CD4-positive, alpha-beta T cell treated with Interleukin-6 at 100 ng/mL for 8 hours (primary cell): ENCODE measurements around the gene SLC1A4.
A peak's percentile ranks its signal among the peaks of the same experiment; 100 is the strongest.

Source experiments
- DNase-seq: peaks from one replicate; pipeline ENCODE4 v3.0.0-alpha.2; 2020; ENCODE audit warnings: mixed read lengths, low spot score

Gene SLC1A4

GRCh38 chr2:65054749-65055421 lies 65.7 kb downstream of the SLC1A4 start:
- no peak for DNase-seq

GRCh38 chr2:65055422-65056214 lies 66.4 kb downstream of the SLC1A4 start:
- no peak for DNase-seq

DNA sequence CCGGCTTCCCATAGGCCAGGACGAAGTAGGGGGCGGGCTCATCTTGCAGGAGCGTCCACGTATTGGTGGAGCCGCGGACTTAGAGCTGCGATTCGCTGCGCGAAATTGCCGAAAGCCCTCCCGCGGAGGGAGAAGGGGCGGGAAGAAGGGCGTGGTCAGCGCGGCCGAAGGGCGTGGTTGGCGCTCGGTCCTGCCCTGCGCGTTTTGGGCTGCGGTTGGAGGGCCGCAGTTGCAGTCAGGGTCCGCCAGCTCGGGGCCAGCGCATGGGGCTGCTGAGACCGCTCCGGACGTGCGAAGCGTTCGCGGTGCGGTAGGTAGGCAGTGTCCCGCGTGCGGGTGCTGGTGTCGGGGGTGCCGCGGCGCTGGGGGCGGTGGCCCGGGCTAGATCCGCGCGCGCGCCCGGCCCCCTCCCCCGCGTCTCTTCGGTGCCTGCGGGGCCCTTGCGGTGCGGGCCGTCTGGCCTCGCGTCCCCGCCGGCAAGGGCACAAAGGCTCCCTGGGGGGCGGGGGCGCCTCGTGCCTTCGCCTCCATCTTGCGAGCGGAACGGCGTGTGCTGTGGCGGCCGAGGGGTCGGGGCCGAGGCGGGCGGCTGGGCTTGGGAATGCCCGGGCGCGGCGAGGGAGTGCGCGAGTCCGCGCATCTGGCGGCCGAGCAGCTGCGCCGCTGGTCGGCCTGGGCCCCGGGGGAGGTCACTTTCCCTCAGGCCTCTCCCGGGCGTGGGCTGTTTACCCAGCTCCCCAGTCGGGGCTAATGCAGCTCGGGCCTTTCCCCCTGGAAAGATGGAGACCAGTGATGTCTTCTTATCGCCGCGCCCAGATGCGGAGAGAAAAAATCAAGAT lies 67.2 kb downstream of the SLC1A4 start, which contains the start of gene CEP68:
TSS of gene CEP68 (plus strand) at position 202 of the 839 bp plus-strand sequence. CDS start 13,029 bp downstream, outside the sequence.
- DNase-seq, result peak; percentile 96

GRCh38 chr2:65057054-65057375 lies 67.8 kb downstream of the SLC1A4 start:
- no peak for DNase-seq

DNA sequence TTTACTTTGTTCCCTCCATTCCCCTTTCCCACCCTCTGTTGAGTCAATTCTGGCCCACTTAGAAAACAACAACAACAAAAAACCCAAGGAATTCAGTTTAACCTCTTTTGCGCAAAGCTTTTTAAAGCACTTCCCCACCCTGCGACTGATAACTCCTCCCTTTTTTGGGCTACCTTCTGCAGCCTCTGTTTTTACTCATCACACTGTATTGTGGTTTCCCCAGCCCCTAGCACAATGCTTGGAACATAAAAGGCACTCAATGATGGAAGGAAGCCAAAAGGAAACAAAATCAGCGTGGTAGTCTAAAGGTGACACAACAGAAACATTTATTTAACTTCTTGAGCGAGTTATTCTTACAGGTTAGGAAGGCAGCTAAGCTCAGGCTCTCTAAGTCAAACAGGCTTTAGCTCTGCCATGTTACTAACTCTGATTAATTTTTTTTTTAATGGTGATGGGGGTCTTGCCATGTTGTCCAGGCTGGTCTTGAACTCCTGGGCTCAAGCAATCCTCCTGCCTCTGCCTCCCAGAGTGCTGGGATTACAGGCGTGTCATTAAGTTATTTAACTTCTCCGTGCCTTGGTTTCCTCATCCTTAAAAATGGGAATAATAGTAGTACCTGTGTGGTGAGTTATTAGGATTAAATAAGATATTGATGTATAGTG lies 68.3 kb downstream of the SLC1A4 start:
- peak; percentile 85 for DNase-seq

GRCh38 chr2:65059071-65059470 lies 69.9 kb downstream of the SLC1A4 start:
- DNase-seq, result no peak

- DNase-seq, result no peak
Measured at GRCh38 chr2:65061146-65061909, 72.1 kb downstream of the SLC1A4 start.

DNA sequence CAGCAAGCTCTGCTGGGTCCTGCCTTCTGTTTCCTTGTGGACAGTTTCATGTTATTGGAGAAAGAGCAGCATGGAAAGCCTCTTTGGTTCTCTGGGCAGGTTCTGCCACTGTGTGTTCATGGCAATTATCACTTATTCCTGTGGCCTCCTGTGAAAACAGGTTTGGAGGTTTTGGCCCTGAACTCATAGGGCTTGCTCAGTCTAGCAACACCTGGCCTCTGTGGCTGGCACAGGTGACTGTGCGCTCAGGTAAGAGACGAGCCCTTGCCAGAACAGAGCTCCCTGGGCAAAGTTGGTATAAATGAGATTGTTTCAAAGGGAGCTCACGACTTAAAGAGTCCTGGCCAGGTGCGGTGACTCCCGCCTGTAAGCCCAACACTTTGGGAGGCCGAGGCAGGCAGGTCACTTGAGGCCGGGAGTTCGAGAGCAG lies 72.7 kb downstream of the SLC1A4 start:
- no peak for DNase-seq

GRCh38 chr2:65062843-65063825 lies 73.9 kb downstream of the SLC1A4 start:
- no peak for DNase-seq

- peak; percentile 51 for DNase-seq
Measured at GRCh38 chr2:65064728-65065552, 75.7 kb downstream of the SLC1A4 start.

DNA sequence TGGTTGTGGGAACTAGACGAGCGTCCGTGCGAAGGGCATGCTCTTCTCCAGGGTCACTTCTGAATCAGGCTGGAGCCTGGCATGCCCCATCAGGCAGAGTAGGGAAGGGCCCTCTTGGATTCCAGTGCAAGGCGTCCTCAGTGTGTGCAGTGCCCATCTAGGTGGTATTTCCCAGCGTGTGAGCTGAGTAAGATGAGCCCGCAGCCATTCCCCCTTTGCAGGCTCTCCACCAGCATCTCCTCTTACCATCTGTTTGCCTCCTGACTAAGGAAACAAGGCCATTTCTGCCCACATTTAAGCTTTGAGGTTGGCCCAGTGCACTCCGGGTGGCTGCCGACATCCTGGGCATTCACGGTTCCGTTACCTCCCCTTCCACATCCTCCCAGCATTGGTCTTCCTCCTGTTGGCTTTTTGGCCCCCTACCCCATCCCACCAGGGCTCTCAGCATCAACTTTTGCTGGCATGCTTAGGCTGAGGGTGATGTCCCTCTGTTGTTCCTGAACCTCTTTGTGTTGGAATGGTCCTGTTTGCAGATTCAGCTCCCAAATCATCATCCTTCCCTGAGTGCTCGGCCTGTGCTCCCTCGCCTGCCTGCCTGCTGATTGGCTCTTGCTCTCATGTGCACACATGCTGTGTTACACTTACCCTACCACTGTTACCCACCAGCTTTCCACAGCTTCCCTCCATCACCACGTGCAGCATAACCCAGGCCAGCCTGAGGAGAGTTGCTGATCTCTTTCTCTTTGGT lies 78.8 kb downstream of the SLC1A4 start:
- no peak for DNase-seq

DNA sequence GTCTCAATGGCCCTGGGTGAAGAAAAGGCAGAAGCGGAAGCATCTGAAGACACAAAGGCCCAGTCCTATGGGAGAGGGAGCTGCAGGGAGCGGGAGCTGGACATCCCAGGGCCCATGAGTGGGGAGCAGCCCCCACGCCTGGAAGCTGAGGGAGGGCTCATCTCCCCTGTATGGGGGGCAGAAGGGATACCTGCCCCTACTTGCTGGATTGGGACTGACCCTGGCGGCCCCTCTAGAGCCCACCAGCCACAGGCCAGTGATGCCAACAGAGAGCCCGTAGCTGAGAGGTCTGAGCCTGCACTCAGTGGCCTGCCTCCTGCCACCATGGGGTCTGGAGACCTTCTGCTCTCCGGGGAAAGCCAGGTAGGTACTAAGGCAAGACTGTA lies 80.2 kb downstream of the SLC1A4 start:
- no peak for DNase-seq

DNA sequence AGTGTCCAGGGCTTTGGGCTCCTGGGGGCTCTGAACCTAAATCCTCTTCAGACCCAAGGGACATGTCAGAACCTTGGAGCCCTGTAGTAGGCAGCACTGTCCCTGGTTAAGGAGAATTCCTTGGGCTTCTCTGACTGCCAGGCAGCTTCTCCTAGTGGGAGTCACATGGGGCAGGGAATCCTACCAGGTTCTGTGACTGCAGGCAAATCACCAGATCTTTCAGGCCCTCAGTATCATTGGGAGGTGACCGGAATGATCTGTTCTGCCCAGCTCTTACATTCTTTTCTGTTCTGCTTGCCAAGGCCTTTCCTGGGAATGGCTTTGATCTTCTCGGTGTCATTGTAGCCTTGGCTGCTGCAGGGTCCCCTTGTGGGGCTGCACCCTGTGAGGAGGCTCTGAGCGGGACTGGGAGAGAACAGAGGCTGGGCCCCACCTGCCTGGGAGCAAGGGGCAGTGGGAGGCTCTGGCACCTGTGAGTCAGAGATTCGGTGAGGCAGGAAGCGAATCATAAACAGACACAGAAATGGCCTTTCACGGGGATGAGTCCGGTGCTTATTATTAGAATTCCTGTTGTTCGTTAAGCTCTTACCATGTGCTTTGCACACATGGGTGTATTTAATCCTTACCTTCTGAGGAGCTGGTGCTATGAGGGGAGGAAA lies 81.1 kb downstream of the SLC1A4 start:
- DNase-seq, result no peak

DNA sequence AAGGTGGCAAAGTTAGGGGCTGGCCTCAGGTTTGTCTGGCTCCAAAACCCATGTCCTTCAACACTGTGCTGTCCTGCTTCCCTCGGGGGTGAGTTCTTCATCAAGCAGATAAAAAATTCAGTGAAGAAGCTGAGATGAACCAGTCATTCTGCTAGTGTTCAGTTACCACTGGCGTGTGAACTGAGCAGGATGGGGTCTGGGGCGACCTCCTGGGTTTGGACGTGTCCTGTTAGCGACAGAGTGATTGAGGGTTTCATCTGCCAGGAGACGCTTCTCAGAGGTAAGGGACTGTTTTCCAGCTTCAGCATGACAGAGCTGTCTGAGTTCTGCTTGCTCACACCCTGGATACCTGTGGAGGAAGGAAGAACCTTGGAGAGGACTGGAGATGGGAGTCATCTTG lies 81.7 kb downstream of the SLC1A4 start:
- no peak for DNase-seq

GRCh38 chr2:65071499-65072180 lies 82.4 kb downstream of the SLC1A4 start:
- no peak for DNase-seq

DNA sequence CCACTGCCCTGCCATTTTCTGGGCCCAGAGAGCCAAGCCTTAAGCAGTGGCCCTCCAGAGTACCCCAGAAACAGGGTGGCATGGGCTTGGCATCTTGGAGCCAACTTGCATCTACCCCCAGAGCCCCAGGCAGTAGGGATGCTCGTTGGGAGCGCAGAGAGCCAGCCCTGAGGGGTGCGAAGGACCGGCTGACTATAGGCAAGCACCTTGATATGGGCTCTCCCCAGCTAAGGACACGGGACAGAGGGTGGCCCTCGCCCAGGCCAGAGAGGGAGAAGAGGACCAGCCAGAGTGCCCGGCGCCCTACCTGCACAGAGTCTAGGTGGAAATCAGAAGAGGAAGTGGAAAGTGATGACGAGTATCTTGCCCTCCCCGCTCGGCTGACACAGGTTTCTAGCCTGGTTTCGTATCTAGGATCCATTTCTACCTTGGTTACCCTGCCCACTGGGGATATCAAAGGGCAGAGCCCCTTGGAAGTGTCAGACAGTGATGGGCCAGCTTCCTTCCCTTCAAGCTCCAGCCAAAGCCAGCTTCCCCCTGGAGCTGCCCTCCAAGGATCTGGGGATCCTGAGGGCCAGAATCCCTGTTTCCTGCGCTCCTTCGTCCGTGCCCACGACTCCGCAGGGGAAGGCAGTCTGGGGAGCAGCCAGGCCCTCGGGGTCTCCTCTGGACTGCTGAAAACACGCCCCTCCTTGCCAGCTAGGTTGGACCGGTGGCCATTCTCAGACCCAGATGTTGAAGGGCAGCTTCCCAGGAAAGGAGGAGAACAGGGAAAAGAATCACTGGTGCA lies 83.2 kb downstream of the SLC1A4 start:
- no peak for DNase-seq
